Esophagus squamous epithelium (tissue), 4 donors: ENCODE data around the gene MYO1D.
A peak's percentile ranks its signal among the peaks of the same experiment; 100 is the strongest.

ENCODE experiments used
- POLR2A ChIP-seq, 4 donors: fragments of 450-650 bp; IDR thresholded peaks; one replicate each; pipeline ENCODE4 v1.6.1; 2017; ENCODE audit warnings: antibody characterized with exemption in 4 of 4, mild to moderate bottlenecking in 4 of 4, moderate library complexity in 3 of 4
- TF ChIP-seq, protein P1 (sequence below), 6 experiments: fragments of 450-650 bp in 4 of 6; fragments of 200-600 bp in 2 of 6; sonication (generic) in 2 of 6; IDR thresholded peaks; one replicate each; pipeline ENCODE4 v1.5.1; 2016 to 2019; ENCODE audit warnings: antibody characterized with exemption in 6 of 6, mild to moderate bottlenecking in 4 of 6, moderate library complexity in 4 of 6

GRCh38 chr17:32444301-32445073 is 432.4 kb downstream of the MYO1D start, which contains the start of gene PSMD11:
- TF ChIP-seq, protein P1, sequence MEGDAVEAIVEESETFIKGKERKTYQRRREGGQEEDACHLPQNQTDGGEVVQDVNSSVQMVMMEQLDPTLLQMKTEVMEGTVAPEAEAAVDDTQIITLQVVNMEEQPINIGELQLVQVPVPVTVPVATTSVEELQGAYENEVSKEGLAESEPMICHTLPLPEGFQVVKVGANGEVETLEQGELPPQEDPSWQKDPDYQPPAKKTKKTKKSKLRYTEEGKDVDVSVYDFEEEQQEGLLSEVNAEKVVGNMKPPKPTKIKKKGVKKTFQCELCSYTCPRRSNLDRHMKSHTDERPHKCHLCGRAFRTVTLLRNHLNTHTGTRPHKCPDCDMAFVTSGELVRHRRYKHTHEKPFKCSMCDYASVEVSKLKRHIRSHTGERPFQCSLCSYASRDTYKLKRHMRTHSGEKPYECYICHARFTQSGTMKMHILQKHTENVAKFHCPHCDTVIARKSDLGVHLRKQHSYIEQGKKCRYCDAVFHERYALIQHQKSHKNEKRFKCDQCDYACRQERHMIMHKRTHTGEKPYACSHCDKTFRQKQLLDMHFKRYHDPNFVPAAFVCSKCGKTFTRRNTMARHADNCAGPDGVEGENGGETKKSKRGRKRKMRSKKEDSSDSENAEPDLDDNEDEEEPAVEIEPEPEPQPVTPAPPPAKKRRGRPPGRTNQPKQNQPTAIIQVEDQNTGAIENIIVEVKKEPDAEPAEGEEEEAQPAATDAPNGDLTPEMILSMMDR (IDR thresholded peaks at IDR 0.05): peak; percentile 76 to 93 (median 89)
- TF ChIP-seq POLR2A (IDR thresholded peaks at IDR 0.05): peak in 3 of 4 donors; percentile 48 to 72 (median 52)
